Neural cell (in vitro differentiated cells): ENCODE measurements around the gene JAZF1. TPM values are rescaled to one million over a fixed set of nuclear protein-coding genes. Genes with fewer than 3 reads are reported as not detected.

Experiments
- H2AFZ ChIP-seq: fragments of 200-600, 300-800 bp; sonication (generic), shearing (Covaris generic); 2 replicates; pipeline ENCODE4 v1.6.0; 2014; ENCODE audit warnings: low read depth, mild to moderate bottlenecking, antibody characterized with exemption, low read length, moderate library complexity
- H3F3A ChIP-seq: fragments of 200-600 bp; shearing (Covaris generic); 2 replicates; pipeline ENCODE4 v1.6.1; 2016; ENCODE audit warnings: mild to moderate bottlenecking, moderate library complexity, mixed read lengths, antibody characterized with exemption, low read length; ENCODE audit not compliant: insufficient read depth, poor library complexity, severe bottlenecking
- H3K27ac ChIP-seq: fragments of 200-600, 300-800 bp; sonication (generic), shearing (Covaris generic); 2 replicates; pipeline ENCODE4 v1.5.1; 2014; ENCODE audit warnings: mild to moderate bottlenecking, low read length, moderate library complexity
- H3K27me3 ChIP-seq: fragments of 300-800, 200-600 bp; sonication (generic), shearing (Covaris generic); 2 replicates; pipeline ENCODE4 v1.6.0; 2014; ENCODE audit warnings: mild to moderate bottlenecking, low read depth, low read length, moderate library complexity; ENCODE audit not compliant: insufficient read depth
- H3K36me3 ChIP-seq: fragments of 300-800, 200-600 bp; sonication (generic), shearing (Covaris generic); 2 replicates; pipeline ENCODE4 v1.5.1; 2014; ENCODE audit warnings: mild to moderate bottlenecking, antibody characterized with exemption, low read length, moderate library complexity; ENCODE audit not compliant: insufficient read depth
- H3K4me2 ChIP-seq: fragments of 300-800, 200-600 bp; sonication (generic), shearing (Covaris generic); 2 replicates; pipeline ENCODE4 v1.6.0; 2014; ENCODE audit warnings: mild to moderate bottlenecking, low read length
- H3K4me3 ChIP-seq: fragments of 300-800, 200-600 bp; sonication (generic), shearing (Covaris generic); 2 replicates; pipeline ENCODE4 v1.5.1; 2014; ENCODE audit warnings: mild to moderate bottlenecking, low read length, moderate library complexity
- H3K79me2 ChIP-seq: fragments of 200-600 bp; shearing (Covaris generic); replicated peaks from 2 replicates; pipeline ENCODE4 v1.6.0; 2014; ENCODE audit warnings: mild to moderate bottlenecking, low read length, moderate library complexity; ENCODE audit not compliant: insufficient read depth
- H3K9ac ChIP-seq: fragments of 300-800, 200-600 bp; sonication (generic), shearing (Covaris generic); 2 replicates; pipeline ENCODE4 v1.6.1; 2016; ENCODE audit warnings: mild to moderate bottlenecking, low read length, mixed read lengths
- H3K9me2 ChIP-seq: fragments of 200-600 bp; shearing (Covaris generic); 2 replicates; pipeline ENCODE4 v1.6.1; 2016; ENCODE audit warnings: mild to moderate bottlenecking, low read length, mixed read lengths; ENCODE audit not compliant: insufficient read depth
- H3K9me3 ChIP-seq: fragments of 200-600, 300-800 bp; sonication (generic), shearing (Covaris generic); 2 replicates; pipeline ENCODE4 v1.6.1; 2016; ENCODE audit warnings: mild to moderate bottlenecking, mixed run types, low read length, moderate library complexity, mixed read lengths
- H4K20me1 ChIP-seq: fragments of 200-600 bp; shearing (Covaris generic); 2 replicates; pipeline ENCODE4 v1.6.1; 2016; ENCODE audit warnings: mild to moderate bottlenecking, mixed run types; ENCODE audit not compliant: insufficient read depth
- EP300 ChIP-seq: fragments of 450-650 bp; conservative IDR thresholded peaks from 2 replicates; pipeline ENCODE4 v1.6.1; 2014; ENCODE audit warnings: antibody characterized with exemption, mild to moderate bottlenecking, moderate library complexity; ENCODE audit not compliant: poor library complexity, severe bottlenecking
- EZH2 ChIP-seq: fragments of 200-600, 300-800 bp; shearing (Covaris generic), sonication (generic); IDR thresholded peaks from 2 replicates; pipeline ENCODE4 v1.6.1; 2014; ENCODE audit warnings: antibody characterized with exemption, low read length, borderline replicate concordance, mild to moderate bottlenecking; ENCODE audit not compliant: insufficient read depth, poor library complexity, severe bottlenecking
- MXI1 ChIP-seq: fragments of 450-650 bp; conservative IDR thresholded peaks from 2 replicates; pipeline ENCODE4 v1.6.1; 2014; ENCODE audit warnings: antibody characterized with exemption, mild to moderate bottlenecking; ENCODE audit not compliant: poor library complexity, severe bottlenecking
- POLR2AphosphoS5 ChIP-seq: IDR thresholded peaks from 2 replicates; pipeline ENCODE4 v1.6.1; 2012
- RAD21 ChIP-seq: fragments of 450-650 bp; conservative IDR thresholded peaks from 2 replicates; pipeline ENCODE4 v1.6.1; 2014; ENCODE audit warnings: antibody characterized with exemption, mild to moderate bottlenecking, moderate library complexity
- SMC3 ChIP-seq: fragments of 450-650 bp; conservative IDR thresholded peaks from 2 replicates; pipeline ENCODE4 v1.6.1; 2014; ENCODE audit warnings: antibody characterized with exemption, mild to moderate bottlenecking, moderate library complexity; ENCODE audit not compliant: poor library complexity
- TAF1 ChIP-seq: IDR thresholded peaks from 2 replicates; pipeline ENCODE4 v1.6.1; 2012; ENCODE audit warnings: low read depth
- polyA plus RNA-seq: library from polyadenylated mRNA; depleted of rRNA; stranded (reverse); fragments of >200 nt; gene quantifications from 2 replicates; pipeline ENCODE4 v1.2.3, GENCODE V29; 2014
- TF ChIP-seq, protein P1 (sequence below): IDR thresholded peaks from 2 replicates; pipeline ENCODE4 v1.6.1; 2012; ENCODE audit warnings: borderline replicate concordance
- TF ChIP-seq, protein P2 (sequence below): fragments of 450-650 bp; IDR thresholded peaks from 2 replicates; pipeline ENCODE4 v1.5.1; 2014; ENCODE audit warnings: antibody characterized with exemption, mild to moderate bottlenecking, moderate library complexity; ENCODE audit not compliant: poor library complexity, severe bottlenecking

JAZF1 gene
- polyA plus RNA-seq, 1 donor from 2014 or later = 29.5 TPM

DNA sequence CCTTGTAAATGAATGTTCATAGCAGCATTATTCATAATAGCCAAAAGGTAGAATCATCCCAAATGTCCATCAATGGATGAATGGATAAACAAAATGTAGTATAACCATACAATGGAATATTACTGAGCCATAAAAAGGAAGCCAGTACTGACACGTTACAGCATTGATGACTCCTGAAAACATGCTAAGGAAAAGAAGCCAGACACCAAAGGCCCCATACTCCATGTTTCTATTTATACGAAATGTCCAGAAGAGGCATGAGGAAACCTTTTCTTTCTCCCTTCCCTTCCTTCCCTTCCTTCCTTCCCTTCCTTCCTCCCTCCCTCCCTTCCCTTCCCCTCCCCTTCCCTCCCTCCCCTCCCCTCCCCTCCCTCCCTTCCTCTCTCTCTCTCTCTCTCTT lies 131.9 kb downstream of the JAZF1 start:
- Histone ChIP-seq H3K4me3 (no peak overlapping the region), H4K20me1 (no peaks in the 10 kb centered on the region), H3K27ac (no peak overlapping the region), H2AFZ (no peak overlapping the region), H3K9me2 (no peaks in the 10 kb centered on the region), H3K9ac (no peak overlapping the region), H3K9me3 (no peaks in the 10 kb centered on the region), H3K79me2 (no peaks in the 10 kb centered on the region), H3K36me3 (no peaks in the 10 kb centered on the region), H3K27me3 (no peaks in the 10 kb centered on the region), H3K4me2 (no peak overlapping the region), H3F3A (no peaks in the 10 kb centered on the region)
- no peak for TF ChIP-seq RAD21
- TF ChIP-seq EP300 = no peak
- TF ChIP-seq EZH2 = no peak
- no peak for TF ChIP-seq SMC3
- TF ChIP-seq, protein P1, sequence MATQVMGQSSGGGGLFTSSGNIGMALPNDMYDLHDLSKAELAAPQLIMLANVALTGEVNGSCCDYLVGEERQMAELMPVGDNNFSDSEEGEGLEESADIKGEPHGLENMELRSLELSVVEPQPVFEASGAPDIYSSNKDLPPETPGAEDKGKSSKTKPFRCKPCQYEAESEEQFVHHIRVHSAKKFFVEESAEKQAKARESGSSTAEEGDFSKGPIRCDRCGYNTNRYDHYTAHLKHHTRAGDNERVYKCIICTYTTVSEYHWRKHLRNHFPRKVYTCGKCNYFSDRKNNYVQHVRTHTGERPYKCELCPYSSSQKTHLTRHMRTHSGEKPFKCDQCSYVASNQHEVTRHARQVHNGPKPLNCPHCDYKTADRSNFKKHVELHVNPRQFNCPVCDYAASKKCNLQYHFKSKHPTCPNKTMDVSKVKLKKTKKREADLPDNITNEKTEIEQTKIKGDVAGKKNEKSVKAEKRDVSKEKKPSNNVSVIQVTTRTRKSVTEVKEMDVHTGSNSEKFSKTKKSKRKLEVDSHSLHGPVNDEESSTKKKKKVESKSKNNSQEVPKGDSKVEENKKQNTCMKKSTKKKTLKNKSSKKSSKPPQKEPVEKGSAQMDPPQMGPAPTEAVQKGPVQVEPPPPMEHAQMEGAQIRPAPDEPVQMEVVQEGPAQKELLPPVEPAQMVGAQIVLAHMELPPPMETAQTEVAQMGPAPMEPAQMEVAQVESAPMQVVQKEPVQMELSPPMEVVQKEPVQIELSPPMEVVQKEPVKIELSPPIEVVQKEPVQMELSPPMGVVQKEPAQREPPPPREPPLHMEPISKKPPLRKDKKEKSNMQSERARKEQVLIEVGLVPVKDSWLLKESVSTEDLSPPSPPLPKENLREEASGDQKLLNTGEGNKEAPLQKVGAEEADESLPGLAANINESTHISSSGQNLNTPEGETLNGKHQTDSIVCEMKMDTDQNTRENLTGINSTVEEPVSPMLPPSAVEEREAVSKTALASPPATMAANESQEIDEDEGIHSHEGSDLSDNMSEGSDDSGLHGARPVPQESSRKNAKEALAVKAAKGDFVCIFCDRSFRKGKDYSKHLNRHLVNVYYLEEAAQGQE = no peak
- no peak for TF ChIP-seq MXI1
- no peak for TF ChIP-seq POLR2AphosphoS5
- TF ChIP-seq, protein P2, sequence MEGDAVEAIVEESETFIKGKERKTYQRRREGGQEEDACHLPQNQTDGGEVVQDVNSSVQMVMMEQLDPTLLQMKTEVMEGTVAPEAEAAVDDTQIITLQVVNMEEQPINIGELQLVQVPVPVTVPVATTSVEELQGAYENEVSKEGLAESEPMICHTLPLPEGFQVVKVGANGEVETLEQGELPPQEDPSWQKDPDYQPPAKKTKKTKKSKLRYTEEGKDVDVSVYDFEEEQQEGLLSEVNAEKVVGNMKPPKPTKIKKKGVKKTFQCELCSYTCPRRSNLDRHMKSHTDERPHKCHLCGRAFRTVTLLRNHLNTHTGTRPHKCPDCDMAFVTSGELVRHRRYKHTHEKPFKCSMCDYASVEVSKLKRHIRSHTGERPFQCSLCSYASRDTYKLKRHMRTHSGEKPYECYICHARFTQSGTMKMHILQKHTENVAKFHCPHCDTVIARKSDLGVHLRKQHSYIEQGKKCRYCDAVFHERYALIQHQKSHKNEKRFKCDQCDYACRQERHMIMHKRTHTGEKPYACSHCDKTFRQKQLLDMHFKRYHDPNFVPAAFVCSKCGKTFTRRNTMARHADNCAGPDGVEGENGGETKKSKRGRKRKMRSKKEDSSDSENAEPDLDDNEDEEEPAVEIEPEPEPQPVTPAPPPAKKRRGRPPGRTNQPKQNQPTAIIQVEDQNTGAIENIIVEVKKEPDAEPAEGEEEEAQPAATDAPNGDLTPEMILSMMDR = no peak
- TF ChIP-seq TAF1 = no peak

DNA sequence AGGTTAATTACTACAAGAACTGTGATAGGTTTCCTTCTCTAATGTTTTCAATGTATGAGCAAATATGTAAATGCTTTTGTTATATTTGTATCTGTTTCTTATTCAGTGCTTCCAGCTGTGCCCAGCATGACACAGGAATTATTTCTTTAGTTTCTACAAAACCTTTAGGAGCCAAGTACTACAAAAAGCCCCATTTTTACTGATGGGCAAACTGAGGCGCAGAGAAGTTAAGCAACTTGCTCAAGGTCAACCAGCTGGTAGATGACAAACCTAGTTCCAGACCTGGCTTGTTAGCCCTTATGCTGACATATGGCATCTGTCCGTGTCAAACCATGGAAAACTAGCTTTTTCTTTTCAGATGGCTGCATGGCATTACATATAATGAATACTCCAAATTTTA lies 134.6 kb downstream of the JAZF1 start:
- Histone ChIP-seq H3K27ac (no peak overlapping the region), H3F3A (no peaks in the 10 kb centered on the region), H3K36me3 (no peaks in the 10 kb centered on the region), H3K4me3 (no peak overlapping the region), H3K4me2 (no peak overlapping the region), H2AFZ (no peak overlapping the region), H3K9me3 (no peaks in the 10 kb centered on the region), H3K79me2 (no peaks in the 10 kb centered on the region), H3K9me2 (no peaks in the 10 kb centered on the region), H4K20me1 (no peaks in the 10 kb centered on the region), H3K27me3 (no peaks in the 10 kb centered on the region), H3K9ac (no peak overlapping the region)
- TF ChIP-seq SMC3 (no peak), MXI1 (no peak), EZH2 (no peak), RAD21 (no peak), EP300 (no peak), TAF1 (no peak), POLR2AphosphoS5 (no peak)
- TF ChIP-seq, protein P1 = no peak
- TF ChIP-seq, protein P2 = no peak
